Measurements from ENCODE around the gene RASD2. TPM values are rescaled to one million over a fixed set of nuclear protein-coding genes. Genes with fewer than 3 reads are reported as not detected.

The RASD2 gene
- total and polyA plus RNA-seq, 2 donors (not counting 1 experiment from before 2014, with no cell fraction given): 0.07 TPM; not detected in 1

DNA sequence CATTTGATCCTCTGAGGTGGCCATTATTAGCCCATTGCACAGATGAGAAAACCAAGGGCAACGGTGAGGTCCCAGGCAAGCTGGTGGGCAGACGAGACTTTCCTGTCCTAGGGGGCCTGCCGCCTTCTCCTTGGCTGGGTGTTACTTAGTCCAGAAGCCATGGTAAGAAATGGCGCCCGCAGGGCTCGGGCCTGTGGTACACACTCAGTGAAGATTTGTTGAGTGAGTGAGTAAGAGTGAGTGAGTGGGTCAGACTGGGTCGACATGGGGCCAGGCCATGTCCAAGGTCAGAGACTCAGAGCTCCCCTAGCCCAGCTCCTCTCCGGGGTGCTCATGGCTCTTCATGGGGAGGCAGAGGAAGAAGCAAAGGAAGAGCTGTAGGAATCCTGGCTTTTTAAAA is 36.0 kb downstream of the RASD2 start:
- no peak overlapping the region for H3K27ac Mint-ChIP-seq
- H3K4me1 Mint-ChIP-seq: no peaks in the 10 kb centered on the region
- CTCF ChIA-PET: interaction anchor here (2.7 kb wide), 1 partner anchor 226 kb away, joined by 8 read pairs; no protein-coding TSS in a partner anchor

DNA sequence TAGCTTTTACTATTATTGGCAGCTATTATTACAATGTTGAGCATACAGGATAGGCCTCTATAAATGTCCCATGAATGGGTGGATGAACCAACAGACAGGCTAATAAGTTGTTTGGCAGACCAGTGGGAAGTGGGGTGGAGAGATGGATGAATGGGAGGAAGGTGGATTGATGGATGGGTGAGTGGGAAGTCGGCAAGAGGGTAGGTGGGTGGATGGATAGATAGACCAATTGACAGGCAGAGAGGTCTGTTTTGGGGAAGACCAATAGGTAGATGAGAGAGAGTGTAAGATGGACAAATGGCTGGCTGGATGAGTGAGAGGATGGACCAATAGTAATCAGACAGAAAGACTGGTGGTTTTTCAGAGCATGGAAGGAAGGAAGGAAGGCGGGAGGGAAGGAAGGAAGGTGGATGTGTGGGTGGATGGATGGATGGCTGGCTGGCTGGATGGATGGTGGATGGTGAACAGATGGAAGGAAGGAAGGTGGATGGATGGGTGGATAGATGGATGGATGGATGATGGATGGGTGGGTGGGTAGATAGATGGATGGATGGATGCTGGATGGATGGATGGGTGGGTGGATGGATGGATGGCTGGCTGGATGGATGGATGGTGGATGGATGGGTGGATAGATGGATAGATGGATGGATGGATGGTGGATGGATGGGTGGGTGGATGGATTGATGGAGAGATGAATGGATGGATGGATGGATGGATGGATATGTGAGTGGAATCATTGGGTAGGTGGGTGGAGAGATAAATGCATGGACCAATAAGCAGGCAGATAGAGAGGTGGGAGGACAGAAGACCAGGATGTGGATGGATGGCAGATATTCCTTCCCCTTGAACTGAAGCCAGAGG is 37.4 kb downstream of the RASD2 start:
- Mint-ChIP-seq H3K4me3 (no peak overlapping the region), H3K4me1 (no peaks in the 10 kb centered on the region), H3K27ac (no peak overlapping the region), H3K27me3 (peaks cover 4% of the 10 kb centered on the region), H3K9me3 (ENCODE audit: insufficient read depth) (no peaks in the 10 kb centered on the region)
- 96% methylated on average over 2 of the region's 2 CpGs for WGBS (ENCODE audit: insufficient coverage)
- no peak overlapping the region for H3K27ac ChIP-seq (ENCODE audit: low read length in 2 of 2)
- H3K27me3 ChIP-seq (replicated peaks in 1 of 4; ENCODE audit: control extremely low read depth in 1 of 4, control insufficient read depth in 3 of 4, insufficient read depth in 4 of 4, low read length in 3 of 4): peaks cover 0 to 6% (median 0%) of the 10 kb centered on the region in 4 experiments
- no peak for DNase-seq
- no peak for TF ChIP-seq EZH2 (IDR thresholded peaks at IDR 0.05; ENCODE audit: borderline replicate concordance, insufficient read depth, low read depth, low read length, poor library complexity, severe bottlenecking)
- TF ChIP-seq, protein P1, sequence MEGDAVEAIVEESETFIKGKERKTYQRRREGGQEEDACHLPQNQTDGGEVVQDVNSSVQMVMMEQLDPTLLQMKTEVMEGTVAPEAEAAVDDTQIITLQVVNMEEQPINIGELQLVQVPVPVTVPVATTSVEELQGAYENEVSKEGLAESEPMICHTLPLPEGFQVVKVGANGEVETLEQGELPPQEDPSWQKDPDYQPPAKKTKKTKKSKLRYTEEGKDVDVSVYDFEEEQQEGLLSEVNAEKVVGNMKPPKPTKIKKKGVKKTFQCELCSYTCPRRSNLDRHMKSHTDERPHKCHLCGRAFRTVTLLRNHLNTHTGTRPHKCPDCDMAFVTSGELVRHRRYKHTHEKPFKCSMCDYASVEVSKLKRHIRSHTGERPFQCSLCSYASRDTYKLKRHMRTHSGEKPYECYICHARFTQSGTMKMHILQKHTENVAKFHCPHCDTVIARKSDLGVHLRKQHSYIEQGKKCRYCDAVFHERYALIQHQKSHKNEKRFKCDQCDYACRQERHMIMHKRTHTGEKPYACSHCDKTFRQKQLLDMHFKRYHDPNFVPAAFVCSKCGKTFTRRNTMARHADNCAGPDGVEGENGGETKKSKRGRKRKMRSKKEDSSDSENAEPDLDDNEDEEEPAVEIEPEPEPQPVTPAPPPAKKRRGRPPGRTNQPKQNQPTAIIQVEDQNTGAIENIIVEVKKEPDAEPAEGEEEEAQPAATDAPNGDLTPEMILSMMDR (IDR thresholded peaks at IDR 0.05): no peak
- H3K79me2 ChIP-seq (ENCODE audit: control insufficient read depth, insufficient read depth, low read length): no peaks in the 10 kb centered on the region
- no peaks in the 10 kb centered on the region for H3K9me3 ChIP-seq (ENCODE audit: control extremely low read depth in 1 of 3, control insufficient read depth in 2 of 3, insufficient read depth in 1 of 3, low read length in 2 of 3)
- H4K20me1 ChIP-seq (ENCODE audit: control insufficient read depth, insufficient read depth, low read length, poor library complexity, severe bottlenecking): no peaks in the 10 kb centered on the region
- ChIA-PET POLR2A (no interaction called here), CTCF (interaction anchor here (1.2 to 2.7 kb wide), 2 partner anchors 226 to 227 kb away, joined by 3 to 8 read pairs; no protein-coding TSS in a partner anchor)
- H3K4me1 ChIP-seq (ENCODE audit: control insufficient read depth in 2 of 2, insufficient read depth in 2 of 2, low read length in 2 of 2): peaks cover 0 to 3% of the 10 kb centered on the region in 2 donors
- H3K4me2 ChIP-seq (replicated peaks; ENCODE audit: low read depth, low read length, poor library complexity, severe bottlenecking): no peak overlapping the region
- H3K9ac ChIP-seq (ENCODE audit: low read length): no peak overlapping the region
- no peak overlapping the region for H2AFZ ChIP-seq (ENCODE audit: insufficient read depth, low read depth, low read length, poor library complexity, severe bottlenecking)
- intact Hi-C loops (cut with micrococcal nuclease): no loop called here
- no peak for ATAC-seq (ENCODE audit: low read depth)
- H3K36me3 ChIP-seq (replicated peaks in 1 of 2; ENCODE audit: control extremely low read depth in 1 of 2, control insufficient read depth in 1 of 2, extremely low read depth in 1 of 2, insufficient read depth in 2 of 2, low read length in 1 of 2): no peaks in the 10 kb centered on the region
- no peak overlapping the region for H3K4me3 ChIP-seq (ENCODE audit: control extremely low read depth in 1 of 5, extremely low read depth in 1 of 5, insufficient read depth in 1 of 5, low read depth in 2 of 5, low read length in 4 of 5)

More for the DNA sequence above, 36.0 kb downstream of the RASD2 start:
- Histone ChIP-seq H3K27me3 (replicated peaks in 1 of 4; ENCODE audit: control extremely low read depth in 1 of 4, control insufficient read depth in 3 of 4, insufficient read depth in 4 of 4, low read length in 3 of 4) (peaks cover 0 to 11% (median 0%) of the 10 kb centered on the region in 4 experiments), H3K4me2 (replicated peaks; ENCODE audit: low read depth, low read length, poor library complexity, severe bottlenecking) (no peak overlapping the region), H3K36me3 (replicated peaks in 1 of 2; ENCODE audit: control extremely low read depth in 1 of 2, control insufficient read depth in 1 of 2, extremely low read depth in 1 of 2, insufficient read depth in 2 of 2, low read length in 1 of 2) (no peaks in the 10 kb centered on the region), H3K9ac (ENCODE audit: low read length) (no peak overlapping the region), H3K27ac (ENCODE audit: low read length in 2 of 2) (no peak overlapping the region), H3K79me2 (ENCODE audit: control insufficient read depth, insufficient read depth, low read length) (no peaks in the 10 kb centered on the region), H3K4me3 (ENCODE audit: control extremely low read depth in 1 of 5, extremely low read depth in 1 of 5, insufficient read depth in 1 of 5, low read depth in 2 of 5, low read length in 4 of 5) (no peak overlapping the region), H2AFZ (ENCODE audit: insufficient read depth, low read depth, low read length, poor library complexity, severe bottlenecking) (no peak overlapping the region), H4K20me1 (ENCODE audit: control insufficient read depth, insufficient read depth, low read length, poor library complexity, severe bottlenecking) (no peaks in the 10 kb centered on the region), H3K4me1 (ENCODE audit: control insufficient read depth in 2 of 2, insufficient read depth in 2 of 2, low read length in 2 of 2) (no peaks in the 10 kb centered on the region), H3K9me3 (ENCODE audit: control extremely low read depth in 1 of 3, control insufficient read depth in 2 of 3, insufficient read depth in 1 of 3, low read length in 2 of 3) (no peaks in the 10 kb centered on the region)
- H3K27me3 Mint-ChIP-seq: peaks cover 13% of the 10 kb centered on the region
- H3K4me3 Mint-ChIP-seq: no peak overlapping the region
- DNase-seq (no peak), ATAC-seq (ENCODE audit: low read depth) (no peak)
- 94% methylated on average over 7 of the region's 8 CpGs for WGBS (ENCODE audit: insufficient coverage)
- TF ChIP-seq, protein P1 (IDR thresholded peaks at IDR 0.05): no peak
- TF ChIP-seq EZH2 (IDR thresholded peaks at IDR 0.05; ENCODE audit: borderline replicate concordance, insufficient read depth, low read depth, low read length, poor library complexity, severe bottlenecking): no peak
- H3K9me3 Mint-ChIP-seq (ENCODE audit: insufficient read depth): no peaks in the 10 kb centered on the region
- POLR2A ChIA-PET: no interaction called here
- intact Hi-C loops (cut with micrococcal nuclease): no loop called here

Data from B cell (primary cell).